ENCODE results near the gene SPPL3.
A peak's percentile ranks its signal among the peaks of the same experiment; 100 is the strongest.
"Not testable (repeated sequence)": the region's sequence is repeated elsewhere in the genome, so short reads cannot be mapped to it uniquely, and the experiment has no call there.

The SPPL3 gene

DNA sequence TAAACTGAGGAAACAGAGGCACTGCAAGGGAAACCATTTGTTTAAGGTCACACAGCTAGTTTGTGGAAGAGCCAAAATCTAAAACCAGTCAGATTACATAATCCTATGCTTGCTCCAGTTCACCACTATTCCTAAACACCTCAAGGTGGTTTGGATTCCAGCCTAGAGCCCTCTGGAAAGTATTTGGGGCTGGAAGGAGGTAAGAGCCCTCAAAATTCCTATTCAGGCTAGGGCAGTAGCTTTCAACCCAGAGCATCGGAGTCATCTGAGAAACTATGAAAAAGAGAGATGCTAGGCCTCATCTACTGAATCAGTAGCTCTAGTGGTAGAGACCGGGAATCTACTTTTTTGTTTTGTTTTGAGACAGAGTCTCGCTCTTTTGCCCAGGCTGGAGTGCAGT lies 16.0 kb upstream of the SPPL3 start:
- DNase-seq (ENCODE audit: low read depth in 2 of 2), result no peak

DNA sequence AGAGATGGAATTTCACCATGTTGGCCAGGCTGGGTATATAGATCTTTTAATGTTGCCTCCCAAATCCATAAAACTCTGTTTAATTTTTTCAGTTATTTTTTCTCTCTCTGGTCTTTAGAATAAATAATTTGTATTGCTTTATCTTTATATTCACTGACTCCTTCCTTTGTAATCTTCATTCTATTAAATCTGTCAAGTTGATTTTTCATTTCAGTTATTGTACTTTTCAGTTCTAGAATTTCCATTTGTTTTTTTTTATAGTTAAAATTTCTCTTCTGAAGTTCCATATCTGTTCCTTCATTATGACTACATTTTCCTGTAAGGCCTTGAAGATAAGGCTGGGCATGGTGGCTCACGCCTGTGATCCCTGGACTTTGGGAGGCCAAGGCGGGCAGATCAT lies 13.6 kb upstream of the SPPL3 start:
- DNase-seq (ENCODE audit: low read depth in 2 of 2), result no peak

DNA sequence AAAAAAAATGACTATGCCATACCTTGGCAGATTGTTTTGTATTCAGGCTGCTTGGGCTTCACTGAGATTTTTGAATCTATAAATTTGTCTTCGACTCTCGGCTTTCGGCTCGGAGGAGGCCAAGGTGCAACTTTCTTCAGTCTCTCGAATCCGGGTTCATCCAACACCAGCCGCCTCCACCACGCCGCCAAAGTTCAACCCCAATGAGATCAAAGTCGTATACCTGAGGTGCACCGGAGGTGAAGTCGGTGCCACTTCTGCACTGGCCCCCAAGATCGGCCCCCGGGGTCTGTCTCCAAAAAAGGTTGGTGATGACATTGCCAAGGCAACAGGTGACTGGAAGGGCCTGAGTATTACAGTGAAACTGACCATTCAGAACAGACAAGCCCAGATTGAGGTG lies 12.4 kb upstream of the SPPL3 start:
- DNase-seq (ENCODE audit: low read depth in 2 of 2), result no peak

DNA sequence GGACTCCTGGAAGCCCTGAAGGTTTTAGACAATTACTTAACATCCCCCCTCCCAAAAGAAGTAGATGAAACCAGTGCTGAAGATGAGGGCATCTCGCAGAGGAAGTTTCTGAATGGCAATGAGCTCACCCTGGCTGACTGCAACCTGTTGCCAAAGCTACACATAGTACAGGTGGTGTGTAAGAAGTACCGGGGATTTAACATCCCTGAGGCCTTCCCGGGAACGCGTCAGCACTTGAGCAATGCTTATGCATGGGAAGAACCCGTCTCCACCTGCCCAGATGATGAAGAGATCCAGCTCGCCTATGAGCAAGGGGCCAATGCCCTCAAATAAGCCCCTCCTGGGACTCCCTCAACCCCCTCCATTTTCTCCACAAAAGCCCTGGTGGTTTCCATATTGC lies 10.6 kb upstream of the SPPL3 start:
- DNase-seq (ENCODE audit: low read depth in 2 of 2), result no peak

DNA sequence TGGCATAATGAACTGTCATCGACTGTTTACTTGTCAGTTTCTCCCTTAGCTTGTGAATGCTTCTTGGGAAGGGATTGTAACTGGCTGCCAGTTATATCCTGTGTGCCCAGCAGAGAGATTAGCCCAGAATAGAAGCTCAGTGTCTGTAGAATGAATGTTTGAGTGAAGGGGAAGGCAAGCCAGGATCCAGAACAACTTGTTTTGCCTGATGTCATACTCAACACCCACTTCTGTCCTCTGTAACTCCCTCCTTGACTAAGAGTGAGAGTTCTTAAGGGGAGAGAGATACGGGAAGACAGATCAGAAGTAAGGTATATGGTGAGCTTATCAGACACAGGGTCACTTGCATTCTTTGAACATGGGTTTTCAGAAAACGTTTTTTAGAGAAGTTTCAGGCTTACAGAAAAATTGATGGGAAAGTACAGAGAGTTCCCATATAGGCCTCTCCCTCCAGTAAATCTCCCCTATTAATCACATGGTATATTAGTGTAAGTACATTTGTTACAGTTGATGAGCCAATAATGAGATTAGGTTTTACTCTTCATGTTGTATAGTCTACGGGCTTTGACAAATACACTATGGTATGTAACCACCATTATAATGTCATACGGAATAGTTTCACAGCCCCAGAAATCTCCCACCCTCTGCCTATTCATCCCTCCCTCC lies 5.6 kb upstream of the SPPL3 start:
- no peak for DNase-seq (ENCODE audit: low read depth in 2 of 2)

DNA sequence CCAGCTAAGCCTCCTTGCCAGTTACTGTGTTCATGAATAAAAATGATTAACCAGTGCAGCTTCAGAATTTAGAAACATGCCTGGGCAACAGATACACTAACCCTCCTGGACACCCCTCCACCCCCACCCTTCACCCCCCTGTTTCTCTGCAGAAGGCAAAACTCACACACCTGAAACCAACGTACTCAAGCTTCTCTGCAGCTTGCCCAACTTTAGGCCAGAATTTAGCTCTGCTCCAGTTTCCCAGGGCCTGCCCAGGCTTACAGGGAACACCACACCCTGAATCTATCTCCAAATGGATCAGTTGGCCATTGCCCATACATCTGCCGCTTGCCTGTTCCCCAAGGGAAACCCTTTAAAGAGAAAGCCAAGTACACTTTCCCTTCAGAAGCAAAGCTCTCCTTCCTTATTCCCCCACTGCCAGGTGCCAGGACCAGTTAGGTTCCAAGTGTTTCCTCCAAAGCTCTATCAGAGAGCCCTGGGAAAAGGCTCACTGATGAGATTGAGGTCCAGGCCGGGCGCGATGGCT lies 1.8 kb upstream of the SPPL3 start:
- DNase-seq (ENCODE audit: low read depth in 2 of 2), result no peak

DNA sequence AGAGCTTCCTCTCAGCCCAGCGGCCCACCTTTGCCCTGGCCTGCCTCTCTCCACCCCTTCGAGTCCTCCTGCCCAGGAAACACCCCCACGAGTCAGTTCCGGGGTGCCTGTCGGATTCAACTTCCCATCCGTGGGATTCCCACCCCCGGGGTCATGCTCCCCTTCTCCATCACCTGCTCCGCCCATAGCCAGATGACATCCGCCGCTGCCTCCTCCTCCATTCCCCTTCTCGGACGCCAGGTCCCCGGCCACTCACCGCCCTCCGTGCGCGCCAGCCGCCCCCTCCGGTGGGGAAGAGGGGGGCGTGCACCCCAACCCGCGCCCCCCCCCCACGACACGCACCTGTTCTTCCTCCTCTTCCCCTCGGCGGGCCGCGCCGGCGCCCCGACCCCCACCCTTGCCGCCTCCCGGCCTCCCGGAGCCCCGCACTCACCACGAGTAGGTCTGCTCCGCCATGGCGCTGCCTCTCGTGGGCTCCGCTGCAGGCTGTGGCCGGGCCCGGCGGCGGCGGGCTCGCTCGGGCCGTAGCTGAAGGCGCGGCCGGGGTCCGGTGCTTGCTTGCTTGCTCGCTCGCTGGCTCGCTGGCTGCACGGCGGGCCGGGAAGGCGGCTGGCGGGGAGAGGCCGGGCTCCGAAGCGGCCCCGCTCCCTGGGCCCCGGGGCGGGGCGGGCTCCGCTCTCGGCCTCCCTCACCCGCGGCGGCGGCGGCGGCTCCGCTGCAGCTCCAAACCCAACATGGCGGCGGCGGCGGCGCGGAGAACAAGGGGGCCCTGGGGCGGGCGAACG lies 554 bp downstream of the SPPL3 start:
- peak; percentile 51 to 54 for DNase-seq (ENCODE audit: low read depth in 2 of 2)

DNA sequence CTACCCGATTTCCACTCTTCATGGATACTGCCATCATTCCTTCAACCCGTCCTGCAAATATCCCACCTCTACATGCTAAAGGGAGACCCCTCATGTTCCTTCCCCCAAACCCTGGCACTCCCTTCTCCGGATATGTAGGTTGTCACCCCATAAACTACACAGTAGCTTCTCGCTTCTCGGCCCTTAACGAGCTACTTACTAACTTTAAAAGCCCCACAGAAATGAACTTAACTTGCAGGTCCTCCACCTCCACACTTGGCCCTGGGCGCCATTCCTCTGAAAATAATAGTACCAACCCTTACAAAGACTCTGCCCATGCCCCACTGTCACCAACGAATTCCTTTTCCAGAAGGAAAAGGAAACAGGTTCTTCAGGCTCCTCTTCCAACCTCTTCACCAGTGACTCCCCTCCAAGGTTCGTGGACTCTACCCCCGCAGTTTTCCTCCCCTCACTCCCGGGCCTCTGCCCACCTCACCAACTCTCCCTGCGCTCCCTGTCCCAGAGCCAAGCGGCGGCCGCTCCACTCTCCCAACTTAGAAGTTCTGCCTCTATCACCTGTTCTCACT lies 1.2 kb downstream of the SPPL3 start:
- DNase-seq (ENCODE audit: low read depth in 2 of 2), result no peak

DNA sequence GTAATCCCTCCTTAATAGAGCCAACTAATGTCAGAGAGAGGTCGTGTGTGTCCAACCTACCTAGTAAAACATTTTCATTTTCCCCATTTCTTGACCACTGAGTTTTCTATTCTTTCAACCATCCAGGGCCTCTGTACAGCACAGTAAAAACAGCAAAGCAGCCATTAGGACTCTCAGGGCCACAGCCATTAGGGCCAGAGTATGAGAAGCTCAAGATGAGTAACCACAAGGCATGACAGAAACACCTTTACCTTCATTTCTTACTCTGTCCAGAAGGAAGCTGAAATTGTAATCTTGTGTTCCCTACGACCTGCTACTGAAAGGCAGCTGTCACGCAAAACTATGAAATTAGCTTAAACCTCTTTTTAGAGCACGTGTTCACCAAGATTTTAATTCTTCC lies 2.3 kb downstream of the SPPL3 start:
- no peak for DNase-seq (ENCODE audit: low read depth in 2 of 2)

DNA sequence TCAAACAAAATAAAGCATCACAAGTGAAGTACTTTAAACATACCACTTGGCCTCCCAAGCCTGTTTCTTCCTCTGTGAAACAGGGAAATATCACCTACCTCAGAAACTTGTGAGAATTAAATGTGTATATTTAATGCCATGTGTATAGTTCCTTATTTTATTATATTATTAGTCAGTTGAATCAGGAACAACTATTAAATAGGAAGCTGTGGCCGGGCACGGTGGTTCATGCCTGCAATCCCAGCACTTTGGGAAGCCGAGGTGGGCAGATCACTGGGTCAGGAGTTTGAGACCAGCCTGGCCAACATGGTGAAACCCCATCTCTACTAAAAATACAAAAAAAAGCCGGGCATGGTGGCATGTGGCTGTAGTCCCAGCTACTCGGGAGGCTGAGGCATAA lies 3.1 kb downstream of the SPPL3 start:
- not testable (repeated sequence) for DNase-seq (ENCODE audit: low read depth in 2 of 2)

DNA sequence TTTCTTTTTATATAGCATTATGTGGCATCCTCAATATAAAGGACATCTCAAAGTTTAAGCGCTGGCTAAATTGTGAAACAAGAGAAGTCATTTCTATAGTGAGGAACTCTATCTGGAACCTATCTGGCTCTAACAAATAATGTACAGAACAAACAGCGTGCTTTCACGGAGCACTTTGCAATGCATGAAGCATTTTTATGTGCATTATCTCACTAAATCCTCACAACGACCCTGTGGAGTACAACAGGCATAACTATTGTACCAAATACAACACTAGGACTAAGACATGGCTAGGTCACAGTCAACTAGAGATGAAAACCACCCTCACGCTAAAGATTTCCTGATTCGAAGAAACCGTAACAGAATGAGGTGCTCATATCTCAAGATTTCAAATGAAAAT lies 8.6 kb downstream of the SPPL3 start:
- DNase-seq (ENCODE audit: low read depth in 2 of 2), result no peak

DNA sequence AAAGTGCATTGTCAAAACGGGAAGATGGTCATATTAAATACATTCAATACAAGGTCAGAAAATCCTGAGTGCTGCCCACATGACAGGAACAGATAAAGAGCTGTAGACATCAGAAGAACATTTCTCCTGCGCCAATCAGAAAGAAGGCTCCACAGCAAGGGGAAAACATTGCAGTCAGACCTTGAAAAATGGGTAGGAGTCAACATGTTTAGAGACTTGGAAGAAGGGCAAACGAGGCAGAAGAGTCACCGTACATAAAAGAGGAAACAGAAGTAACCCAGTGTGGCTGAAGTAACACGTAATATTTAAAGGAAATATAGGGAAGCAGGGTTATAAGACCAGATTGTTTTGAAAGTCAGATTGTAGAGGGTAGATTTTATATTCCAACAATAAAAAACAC lies 11.9 kb downstream of the SPPL3 start:
- DNase-seq (ENCODE audit: low read depth in 2 of 2), result no peak

DNA sequence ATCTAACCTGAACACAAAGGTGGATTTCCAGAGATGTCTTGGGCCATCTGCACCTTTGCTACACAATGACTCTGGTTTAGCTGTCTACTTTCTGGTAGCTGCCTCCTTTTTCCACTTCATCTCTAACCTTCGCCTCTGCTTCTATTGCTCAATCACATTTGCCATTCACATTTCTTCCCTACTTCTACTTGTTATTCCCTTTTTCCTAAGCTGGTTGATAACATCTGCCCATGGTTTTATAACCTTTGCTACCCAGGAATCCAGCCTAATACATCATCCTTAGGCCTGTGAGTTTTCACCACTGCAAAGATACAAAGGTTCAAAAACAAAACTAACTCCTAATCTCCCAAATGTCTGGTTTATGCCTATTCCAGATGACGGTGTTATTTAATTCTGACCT lies 13.2 kb downstream of the SPPL3 start:
- no peak for DNase-seq (ENCODE audit: low read depth in 2 of 2)

DNA sequence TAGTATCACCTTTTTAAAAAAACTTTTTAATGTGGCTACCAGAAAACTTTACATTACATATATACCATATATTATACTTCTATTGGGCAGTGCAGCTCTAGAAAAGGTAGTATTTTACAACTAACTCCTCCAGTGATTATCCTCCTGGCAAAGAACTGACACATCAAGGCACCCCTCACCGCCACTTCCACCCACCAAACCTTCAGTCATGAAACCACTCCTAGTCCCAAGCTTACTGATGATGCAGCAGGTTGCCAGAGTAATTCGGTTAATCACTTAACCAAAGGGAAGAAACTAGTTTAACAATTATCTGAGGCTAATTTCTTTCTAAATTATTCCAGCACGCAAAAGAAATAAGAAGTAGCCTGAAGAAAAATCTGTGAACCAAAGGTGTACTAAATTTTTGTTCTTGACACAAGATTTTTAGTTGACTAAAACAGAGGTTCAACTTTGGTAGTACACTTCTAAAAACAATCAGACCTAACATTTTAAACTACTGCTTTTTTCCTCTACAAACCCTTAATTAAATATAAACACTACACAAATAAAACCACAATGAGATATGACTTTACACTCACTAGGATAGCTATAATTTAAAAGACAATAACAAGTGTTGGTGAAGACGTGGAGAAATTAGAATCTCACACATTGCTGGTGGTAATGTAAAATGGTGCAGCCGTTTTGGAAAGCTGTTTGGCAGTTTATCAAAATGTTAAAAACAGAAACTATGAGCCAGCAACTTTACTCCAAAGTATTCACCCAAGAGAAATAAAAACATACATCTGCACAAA lies 16.7 kb downstream of the SPPL3 start:
- DNase-seq (ENCODE audit: low read depth in 2 of 2), result peak in 1 of 2 donors; percentile 26

DNA sequence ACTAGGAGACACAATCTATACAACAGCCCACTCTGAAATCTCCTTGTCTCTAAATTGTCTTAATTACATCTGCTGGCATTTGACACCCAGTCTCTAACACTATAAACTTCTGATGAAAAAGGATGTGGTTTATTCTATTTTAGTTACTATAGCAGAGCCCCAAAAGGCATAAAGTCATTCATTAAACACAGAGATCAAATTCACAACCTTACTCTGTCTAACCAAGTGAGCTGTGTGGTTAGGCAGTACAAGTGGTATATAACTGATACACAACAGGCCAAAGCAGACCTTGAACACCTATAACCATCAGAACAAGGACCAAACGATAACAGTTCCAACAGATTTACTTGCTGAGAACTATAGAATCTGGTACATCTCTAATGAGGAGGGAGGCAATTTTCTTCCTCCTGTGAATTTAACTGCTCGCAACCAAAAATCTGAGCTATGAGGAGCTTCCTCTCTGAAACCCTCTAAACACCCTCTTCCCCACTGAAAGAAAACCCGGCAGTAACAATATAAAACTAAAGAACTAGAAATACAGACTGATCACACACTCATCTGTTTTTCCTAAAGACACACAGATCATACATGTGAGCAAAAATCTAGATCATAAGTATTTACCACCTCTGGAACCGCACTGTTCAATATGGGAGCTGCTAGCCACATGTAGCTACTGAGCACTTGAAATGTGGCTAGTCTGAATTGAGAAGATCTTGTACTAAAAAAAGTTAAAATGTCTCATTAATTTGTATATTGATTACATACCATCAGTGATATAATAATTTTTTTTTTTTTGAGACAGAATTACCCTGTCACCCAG lies 17.7 kb downstream of the SPPL3 start:
- DNase-seq (ENCODE audit: low read depth in 2 of 2), result no peak

DNA sequence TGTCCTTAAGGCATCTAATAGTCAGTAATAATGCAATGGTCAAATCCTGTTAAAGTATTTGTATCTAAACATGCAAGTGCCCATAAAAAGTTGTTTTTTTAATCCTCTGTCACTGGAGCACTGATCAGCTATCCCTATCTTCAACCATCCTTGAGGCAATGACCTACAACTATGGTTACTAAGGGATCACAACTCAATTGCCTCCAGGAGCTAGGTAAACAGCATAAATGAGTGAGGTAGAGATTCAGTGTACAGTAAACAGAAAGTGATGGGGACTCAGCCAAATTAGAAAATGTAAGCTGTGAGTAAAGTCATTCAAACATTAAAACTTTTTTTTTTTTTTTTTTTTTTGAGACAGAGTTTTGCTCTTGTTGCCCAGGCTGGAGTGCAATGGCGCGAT lies 18.6 kb downstream of the SPPL3 start:
- DNase-seq (ENCODE audit: low read depth in 2 of 2), result no peak

DNA sequence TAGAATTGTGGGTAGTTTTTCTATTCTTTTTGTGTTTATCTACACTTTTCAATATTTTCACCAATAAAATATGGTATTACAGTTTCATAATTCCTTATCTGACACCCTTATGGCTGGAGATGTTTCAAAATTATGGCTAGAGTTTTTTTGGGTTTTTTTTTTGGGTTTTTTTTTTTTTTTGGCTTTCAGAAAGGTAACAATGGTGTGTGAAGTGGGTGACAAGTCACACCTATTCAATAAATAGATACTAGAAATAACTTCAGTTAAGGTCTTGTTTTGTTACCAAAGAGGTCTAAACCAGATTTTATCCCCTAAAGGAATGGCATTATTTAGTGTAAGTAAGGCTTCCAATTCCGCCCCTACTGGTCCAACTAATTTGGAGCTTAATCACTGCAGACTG lies 19.5 kb downstream of the SPPL3 start:
- no peak for DNase-seq (ENCODE audit: low read depth in 2 of 2)

DNA sequence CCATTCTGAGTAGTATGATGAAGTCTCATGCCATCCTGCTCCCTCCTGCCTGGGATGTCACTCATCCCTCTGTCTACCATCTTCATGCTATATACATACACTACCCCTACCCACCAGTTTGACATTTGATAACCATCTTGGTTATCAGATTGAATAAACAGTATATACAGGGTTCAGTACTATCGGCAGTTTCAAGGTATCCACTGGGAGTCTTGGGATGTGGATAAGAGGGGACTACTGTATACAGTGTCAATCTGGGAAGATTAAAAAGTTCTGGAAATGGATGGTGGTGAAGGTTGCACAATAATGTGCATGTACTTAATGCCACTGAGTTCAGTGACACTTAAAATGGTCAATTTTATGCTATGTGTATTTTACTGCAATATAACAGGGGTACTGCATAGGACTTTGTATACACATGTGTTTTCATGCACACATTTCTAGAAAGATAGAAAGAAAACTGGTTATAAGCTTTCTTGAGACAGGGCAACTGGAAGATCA lies 22.1 kb downstream of the SPPL3 start:
- no peak for DNase-seq (ENCODE audit: low read depth in 2 of 2)

DNA sequence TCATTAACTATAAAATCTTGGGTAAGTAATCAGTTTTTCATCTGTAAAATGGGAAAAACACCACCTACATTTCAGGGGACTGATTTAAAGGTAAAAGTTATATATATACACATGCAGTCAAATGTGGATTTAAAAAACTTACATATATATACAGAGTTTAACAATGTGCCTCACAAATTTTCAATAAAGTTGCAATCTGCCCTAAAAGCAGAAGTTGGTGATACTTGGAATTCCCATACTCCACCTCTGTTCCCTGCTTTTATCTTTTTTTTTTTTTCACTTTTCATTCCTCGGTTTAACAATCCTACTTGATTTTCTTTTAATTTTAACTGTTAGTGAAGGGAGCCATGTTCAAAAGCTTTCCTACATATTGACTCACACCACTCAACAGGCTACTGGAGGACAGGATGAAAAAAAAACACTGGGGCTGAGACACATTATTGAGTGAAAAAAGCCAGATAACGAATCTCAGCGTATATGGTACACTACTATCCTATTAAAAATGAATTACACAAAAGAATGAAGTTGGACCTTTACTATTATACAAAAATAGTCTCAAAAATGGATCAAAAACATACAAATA lies 24.3 kb downstream of the SPPL3 start:
- no peak for DNase-seq (ENCODE audit: low read depth in 2 of 2)

DNA sequence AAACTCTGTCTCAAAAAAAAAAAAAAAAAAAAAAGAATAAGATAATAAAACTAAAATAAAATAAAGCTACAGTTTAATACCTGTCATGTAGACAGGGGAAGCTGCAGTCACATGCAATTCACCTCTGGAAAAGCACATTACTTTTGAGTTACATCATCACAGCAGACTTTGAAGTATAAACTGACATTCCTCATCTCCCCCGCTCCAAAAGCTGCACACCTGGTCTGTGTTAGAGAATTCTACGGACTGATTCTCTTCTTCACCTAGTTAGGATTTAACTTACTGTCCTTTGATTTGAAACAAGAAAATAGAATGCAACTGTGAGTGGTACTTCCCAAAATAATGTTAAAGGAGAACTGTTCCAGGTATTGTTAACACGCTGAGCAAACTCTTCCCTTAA lies 25.1 kb downstream of the SPPL3 start:
- DNase-seq (ENCODE audit: low read depth in 2 of 2), result no peak
